ENCODE data around the gene CCDC110.
"Not testable (repeated sequence)": the region's sequence is repeated elsewhere in the genome, so short reads cannot be mapped to it uniquely, and the experiment has no call there.

Gene CCDC110

GRCh38 chr4:185471235-185472102 is at the start of gene CCDC110:
Gene CCDC110, minus strand, starts transcription at chr4:185471733. Its CDS starts 50 bp downstream, at chr4:185471683.
- DNase-seq: peak; percentile 90

GRCh38 chr4:185520119-185520518 is 48.6 kb upstream of the CCDC110 start:
- DNase-seq: no peak

- DNase-seq: no peak
These were observed 47.0 kb upstream of the CCDC110 start for GRCh38 chr4:185518494-185518893.

GRCh38 chr4:185518069-185518468 is 46.5 kb upstream of the CCDC110 start:
- DNase-seq: no peak

- no peak for DNase-seq
These were observed 43.7 kb upstream of the CCDC110 start for GRCh38 chr4:185515248-185515647.

GRCh38 chr4:185514182-185514697 is 42.7 kb upstream of the CCDC110 start:
- no peak for DNase-seq

GRCh38 chr4:185513489-185514181 is 42.1 kb upstream of the CCDC110 start:
- DNase-seq: no peak

GRCh38 chr4:185512516-185512915 is 41.0 kb upstream of the CCDC110 start:
- DNase-seq: no peak

- not testable (repeated sequence) for DNase-seq
These were observed 39.7 kb upstream of the CCDC110 start for GRCh38 chr4:185511243-185511642.

- no peak for DNase-seq
These were observed 39.3 kb upstream of the CCDC110 start for GRCh38 chr4:185510806-185511205.

- DNase-seq: no peak
These were observed 36.6 kb upstream of the CCDC110 start for GRCh38 chr4:185508181-185508580.

- DNase-seq: no peak
These were observed 34.9 kb upstream of the CCDC110 start for GRCh38 chr4:185506422-185506821.

GRCh38 chr4:185504098-185505047 is 32.8 kb upstream of the CCDC110 start:
- no peak for DNase-seq

GRCh38 chr4:185502386-185502785 is 30.9 kb upstream of the CCDC110 start:
- DNase-seq: no peak

- DNase-seq: no peak
These were observed 29.0 kb upstream of the CCDC110 start for GRCh38 chr4:185500576-185500975.

- DNase-seq: no peak
These were observed 28.5 kb upstream of the CCDC110 start for GRCh38 chr4:185500035-185500434.

GRCh38 chr4:185488650-185489049 is 17.1 kb upstream of the CCDC110 start:
- no peak for DNase-seq

- DNase-seq: no peak
These were observed 9.9 kb upstream of the CCDC110 start for GRCh38 chr4:185481401-185481800.

GRCh38 chr4:185480016-185480732 is 8.6 kb upstream of the CCDC110 start:
- no peak for DNase-seq

- DNase-seq: no peak
These were observed 8.0 kb upstream of the CCDC110 start for GRCh38 chr4:185479507-185479971.

GRCh38 chr4:185473247-185473646 is 1.7 kb upstream of the CCDC110 start:
- DNase-seq: no peak

- no peak for DNase-seq
These were observed 590 bp upstream of the CCDC110 start for GRCh38 chr4:185472103-185472542.
